Activated CD4-positive, alpha-beta T cell treated with anti-CD3 and anti-CD28 coated beads, Interleukin-2, amount 50 U/mL, for 16 hours (primary cell): ENCODE data around the gene DAPK3.
"Not testable (repeated sequence)": the region's sequence is repeated elsewhere in the genome, so short reads cannot be mapped to it uniquely, and the experiment has no call there.

Experiments used
- DNase-seq: peaks from one replicate; pipeline ENCODE4 v3.0.0-alpha.2; 2020

DAPK3 gene

DNA sequence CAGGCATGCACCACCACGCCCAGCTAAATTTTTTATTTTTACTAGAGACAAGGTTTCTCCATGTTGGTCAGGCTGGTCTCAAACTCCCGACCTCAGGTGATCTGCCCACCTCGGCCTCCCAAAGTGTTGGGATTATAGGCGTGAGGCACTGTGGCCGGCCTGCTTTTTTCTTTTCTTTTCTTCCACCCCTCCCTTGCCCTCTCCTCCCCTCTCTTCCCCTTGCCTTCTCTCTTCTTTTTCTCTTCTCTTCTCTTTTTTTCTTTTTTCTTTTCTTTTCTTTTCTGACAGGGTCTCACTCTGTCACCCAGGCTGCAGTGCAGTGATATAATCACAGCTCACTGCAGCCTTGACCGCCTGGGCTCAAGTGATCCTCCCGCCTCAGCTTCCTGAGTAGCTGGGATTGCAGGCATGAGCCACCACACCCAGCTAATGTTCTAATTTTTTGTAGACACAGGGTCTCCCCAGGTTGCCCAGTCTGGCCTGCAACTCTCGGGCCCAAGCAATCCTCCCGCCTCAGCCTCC is 18.1 kb downstream of the DAPK3 start:
- DNase-seq, result not testable (repeated sequence)

DNA sequence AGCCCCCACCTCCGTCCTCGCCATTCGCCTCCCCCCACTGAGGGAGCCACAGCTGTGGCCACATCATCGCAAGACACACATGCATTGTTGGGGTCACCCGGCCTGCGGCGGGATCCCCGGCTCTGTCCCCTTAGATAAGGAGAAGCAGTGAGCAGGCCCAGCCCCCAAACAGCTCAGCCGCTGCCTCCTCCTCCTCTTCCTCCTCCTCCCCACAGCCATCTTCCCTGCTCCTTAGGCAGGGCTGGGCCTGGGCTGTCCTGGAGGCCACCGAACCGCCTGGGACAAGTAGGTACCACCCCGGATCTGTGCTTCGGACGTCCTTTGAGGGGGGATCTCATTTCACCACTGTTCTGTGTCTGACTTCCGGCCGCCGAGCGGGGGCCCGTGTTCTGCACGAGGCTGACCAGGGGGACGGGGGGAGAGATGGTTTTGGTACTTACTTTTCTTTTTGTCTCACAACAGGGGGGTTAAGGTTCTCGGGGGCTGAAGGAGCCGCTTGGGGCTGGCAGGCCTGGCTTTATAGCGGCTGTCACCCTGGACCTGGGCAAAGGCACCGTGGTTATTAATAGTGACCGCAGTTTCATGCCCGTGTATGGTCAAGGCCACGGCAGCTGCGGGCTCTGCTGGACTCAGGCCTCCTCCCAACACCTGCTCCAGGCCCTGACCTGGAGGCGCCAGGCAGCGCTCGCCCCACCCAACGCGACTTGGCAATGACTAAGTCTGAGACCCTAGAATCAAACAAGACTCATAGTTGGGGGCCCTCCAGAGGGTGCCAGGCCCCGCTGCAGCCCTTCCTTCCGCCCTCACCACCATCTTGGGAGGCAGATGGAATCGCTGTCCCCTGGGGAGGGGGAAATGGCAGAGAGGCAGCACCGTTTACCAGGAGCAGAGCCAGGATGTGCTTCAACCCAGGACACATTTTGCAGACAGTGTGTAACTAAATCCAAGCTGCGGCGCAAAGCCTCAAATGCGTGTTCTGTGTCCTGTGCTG is 19.7 kb downstream of the DAPK3 start:
- DNase-seq, result no peak

DNA sequence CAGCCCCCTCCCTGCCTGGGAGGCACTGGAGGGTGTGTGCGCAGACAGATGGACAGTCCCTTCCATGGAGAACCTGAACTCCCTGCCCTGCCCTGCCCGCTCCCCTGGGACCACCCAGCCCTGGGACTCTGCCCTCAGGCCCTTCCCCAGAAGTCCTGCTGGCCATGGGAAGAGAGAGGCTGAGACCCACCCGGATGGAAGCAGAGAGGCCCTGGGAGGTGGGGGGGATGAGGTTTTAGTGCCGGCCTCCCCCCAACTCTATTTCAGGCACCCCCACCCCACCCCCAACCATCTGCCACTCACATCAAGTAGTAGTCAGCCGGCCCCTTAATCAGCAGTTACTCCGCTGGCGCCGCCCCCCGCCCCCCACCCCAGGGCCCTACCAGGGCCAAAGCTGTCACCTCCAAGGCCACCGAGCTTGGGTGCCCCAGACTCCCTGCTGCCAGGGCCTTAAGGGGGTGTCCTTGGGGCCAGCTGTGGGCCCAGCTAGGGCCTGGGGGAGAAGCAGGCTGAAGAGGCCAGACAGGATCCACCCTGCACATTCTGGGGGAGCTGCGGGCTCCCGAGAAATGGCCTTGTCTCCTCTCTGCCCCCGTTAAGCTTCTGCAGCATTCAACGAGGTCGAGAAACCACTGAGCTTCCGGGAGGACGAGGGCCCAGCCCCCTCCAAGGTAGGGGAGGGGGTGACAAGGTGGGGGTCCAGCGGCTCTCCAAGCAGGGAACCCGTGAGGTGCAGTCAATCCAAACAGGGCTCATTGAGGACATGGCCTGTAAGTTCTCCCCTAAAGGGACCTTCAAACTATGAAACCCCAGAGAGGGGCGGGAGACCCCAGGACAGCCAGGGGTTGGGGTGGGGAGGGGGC is 20.7 kb downstream of the DAPK3 start:
- no peak for DNase-seq

DNA sequence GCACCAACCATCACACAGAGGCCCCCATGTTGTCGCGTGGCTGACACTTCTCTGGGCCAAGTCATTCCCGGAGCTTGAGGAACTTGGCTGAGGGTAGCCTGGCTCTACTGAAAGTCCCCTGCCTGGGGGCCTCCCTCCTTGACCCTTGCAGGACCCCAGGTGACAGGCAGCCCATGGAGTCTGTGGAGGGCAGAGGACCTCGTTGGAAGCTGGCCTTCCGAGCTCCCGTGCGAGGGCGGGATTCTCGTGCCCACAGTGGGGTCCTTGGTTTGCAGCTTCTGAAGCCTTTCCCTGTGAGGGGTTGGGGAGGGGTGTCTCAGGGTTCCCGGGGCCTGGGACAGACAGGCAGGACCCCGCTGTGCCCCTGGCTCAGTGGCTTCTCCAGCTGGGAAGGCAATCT is 21.6 kb downstream of the DAPK3 start:
- DNase-seq, result no peak

DNA sequence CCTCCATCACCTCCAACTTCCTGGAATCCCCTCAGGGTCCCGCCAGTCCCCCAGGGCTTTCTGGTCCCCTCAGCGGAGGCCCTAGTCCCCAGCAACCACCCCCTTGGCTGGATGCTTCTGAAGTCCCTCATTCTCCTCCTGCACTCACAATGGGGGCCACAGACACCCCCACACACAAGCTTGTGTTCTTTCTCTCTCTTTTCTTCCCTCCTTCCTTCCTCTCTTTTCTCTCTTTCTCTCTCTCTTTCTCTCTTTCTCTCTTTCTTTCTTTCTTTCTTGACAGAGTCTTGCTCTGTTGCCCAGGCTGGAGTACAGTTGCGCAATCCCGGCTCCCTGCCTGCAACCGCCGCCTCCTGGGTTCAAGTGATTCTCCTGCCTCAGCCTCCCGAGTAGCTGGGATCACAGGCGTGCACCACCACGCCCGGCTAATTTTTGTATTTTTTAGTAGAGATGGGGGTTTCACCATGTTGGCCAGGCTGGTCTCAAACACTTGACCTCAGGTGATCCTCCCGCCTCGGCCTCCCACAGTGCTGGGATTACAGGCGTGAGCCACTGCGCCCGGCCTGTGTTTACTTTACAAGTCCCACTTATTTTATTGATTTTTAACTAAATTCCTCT is 23.5 kb downstream of the DAPK3 start:
- not testable (repeated sequence) for DNase-seq

DNA sequence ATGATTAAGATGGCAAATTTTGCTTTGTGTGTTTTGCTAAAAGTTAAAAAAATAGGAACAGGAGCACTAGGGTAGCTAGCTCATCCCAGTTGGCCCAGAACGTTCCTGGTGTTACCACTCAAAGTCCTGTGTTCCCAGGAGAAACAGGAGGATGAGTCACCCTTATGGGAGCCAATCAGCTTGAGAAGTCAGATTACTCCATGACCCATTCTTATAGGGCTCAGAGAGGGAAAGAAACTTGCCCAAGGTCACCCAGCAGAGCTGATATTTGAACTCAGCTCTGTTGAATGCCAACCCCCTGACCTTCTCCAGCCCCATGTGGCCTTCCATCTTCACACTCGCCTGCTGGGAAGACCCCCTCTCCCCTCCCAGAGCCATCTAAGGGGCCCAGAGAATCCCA is 25.1 kb downstream of the DAPK3 start:
- no peak for DNase-seq

DNA sequence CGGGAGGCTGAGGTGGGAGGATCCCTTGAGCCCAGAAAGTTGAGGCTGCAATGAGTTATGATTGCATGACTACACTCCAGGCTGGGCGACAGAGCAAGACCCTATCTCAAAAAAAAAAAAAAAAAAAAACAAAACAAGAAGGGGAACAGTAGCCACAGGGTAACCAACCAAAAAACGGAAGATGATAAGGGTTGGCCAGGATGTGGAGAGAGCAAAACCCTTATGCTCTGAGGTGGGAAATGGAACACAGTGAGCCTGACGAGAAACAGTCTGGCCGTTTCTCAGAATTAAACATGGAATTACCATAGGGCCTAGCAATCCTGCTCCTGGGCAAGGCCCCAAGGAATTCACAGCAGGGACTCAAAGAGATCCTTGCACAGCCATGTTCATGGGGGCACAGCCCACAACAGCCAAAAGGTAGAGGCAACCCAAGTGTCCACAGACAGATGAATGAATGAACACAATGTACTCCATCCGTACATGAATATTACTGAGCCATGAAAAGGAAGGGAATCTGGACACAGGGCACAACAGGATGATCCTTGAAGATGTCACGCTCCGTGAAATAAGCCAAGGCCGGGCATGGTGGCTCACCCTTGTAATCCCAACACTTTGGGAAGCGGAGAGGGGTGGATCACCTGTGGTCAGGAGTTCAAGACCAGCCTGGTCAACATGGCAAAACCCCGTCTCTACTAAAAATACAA is 26.7 kb downstream of the DAPK3 start:
- no peak for DNase-seq

DNA sequence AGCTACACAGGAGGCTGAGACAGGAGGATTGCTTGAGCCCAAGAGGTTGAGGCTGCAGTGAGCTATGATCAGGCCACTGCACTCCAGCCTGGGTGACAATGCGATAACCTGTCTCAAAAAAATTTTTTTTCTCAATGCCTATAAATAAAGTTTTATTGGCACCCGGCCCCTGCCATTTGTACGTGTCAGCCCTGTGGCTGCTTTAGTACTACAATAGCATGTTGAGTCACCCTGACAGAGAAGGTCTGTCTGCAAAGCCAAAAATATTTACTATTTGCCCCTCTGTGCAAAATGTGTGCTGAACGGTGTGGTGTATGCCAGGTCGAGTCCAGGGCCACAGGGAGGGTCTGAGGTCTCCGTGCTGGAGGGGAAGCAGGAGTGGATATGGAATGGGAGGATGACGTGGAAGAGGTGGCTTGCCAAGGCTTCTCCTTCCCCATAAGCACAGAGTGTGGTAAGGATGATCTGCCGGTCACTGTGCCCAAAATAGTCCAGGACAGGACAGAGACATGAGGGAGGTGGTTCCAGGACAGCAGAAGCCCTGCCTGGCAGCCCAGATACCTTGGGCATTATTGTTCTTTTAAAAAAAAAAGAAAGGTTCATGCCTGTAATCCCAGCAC is 28.0 kb downstream of the DAPK3 start:
- DNase-seq, result no peak

DNA sequence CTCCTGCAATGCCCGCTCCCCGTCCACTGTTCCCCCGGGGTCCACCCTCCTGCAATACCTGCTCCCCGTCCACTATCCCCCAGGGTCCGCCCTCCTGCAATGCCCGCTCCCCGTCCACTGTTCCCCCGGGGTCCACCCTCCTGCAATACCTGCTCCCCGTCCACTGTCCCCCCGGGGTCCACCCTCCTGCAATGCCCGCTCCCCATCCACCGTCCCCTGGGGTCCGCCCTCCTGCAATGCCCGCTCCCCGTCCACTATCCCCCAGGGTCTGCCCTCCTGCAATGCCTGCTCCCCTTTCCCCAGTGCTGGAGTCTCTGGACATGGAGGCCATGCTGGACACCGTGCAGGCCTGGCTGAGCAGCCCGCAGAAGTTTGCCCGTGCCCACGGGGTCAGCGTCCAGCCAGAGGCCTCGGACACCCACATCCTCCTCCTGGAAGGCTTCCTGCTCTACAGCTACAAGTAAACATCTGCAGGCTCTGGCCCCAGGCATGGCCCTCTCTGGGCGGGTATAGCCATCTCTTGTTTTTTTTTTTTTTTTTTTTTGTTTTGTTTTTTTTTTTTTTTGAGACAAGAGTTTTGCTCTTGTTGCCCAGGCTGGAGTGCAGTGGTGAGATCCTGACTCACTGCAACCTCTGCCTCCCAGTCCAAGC is 32.5 kb downstream of the DAPK3 start:
- DNase-seq, result not testable (repeated sequence)

DNA sequence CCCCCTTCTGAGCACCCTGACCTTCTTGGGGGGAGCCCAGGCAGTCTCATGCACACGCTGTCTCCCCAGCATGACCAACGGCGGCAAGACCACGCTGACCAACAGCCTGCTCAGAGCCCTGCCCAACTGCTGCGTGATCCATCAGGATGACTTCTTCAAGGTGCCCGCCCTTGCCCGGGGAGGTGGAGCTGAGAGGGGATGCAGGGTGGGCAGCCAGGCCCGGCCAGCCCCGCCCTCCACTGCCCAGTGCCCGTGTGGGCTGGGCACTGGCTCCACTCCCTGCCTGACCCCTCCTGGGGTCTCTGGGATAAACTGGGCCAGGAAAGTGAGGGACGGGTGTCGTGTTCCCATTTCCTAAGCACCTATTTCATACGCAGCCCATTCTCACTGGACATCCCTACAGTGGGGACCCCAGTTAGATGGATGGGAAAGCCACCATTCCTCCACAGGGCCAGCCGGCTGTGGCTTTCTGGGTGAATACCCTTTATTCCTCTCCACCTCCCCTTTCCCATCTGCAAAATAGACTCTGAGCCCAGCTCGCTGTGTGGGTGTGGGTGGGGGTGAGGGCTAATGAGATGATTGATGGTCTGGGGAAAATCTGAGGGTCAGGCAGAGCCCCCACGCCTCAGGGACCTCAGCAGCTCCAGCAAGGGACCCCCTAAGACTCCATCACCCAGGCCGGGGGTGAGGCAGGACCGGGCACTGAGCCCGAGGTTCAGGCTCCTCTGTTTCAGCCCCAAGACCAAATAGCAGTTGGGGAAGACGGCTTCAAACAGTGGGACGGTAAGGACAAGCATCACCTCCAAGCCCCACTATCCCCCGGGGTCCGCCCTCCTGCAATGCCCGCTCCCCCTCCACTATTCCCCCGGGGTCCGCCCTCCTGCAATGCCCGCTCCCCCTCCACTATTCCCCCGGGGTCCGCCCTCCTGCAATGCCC is 34.1 kb downstream of the DAPK3 start:
- no peak for DNase-seq

DNA sequence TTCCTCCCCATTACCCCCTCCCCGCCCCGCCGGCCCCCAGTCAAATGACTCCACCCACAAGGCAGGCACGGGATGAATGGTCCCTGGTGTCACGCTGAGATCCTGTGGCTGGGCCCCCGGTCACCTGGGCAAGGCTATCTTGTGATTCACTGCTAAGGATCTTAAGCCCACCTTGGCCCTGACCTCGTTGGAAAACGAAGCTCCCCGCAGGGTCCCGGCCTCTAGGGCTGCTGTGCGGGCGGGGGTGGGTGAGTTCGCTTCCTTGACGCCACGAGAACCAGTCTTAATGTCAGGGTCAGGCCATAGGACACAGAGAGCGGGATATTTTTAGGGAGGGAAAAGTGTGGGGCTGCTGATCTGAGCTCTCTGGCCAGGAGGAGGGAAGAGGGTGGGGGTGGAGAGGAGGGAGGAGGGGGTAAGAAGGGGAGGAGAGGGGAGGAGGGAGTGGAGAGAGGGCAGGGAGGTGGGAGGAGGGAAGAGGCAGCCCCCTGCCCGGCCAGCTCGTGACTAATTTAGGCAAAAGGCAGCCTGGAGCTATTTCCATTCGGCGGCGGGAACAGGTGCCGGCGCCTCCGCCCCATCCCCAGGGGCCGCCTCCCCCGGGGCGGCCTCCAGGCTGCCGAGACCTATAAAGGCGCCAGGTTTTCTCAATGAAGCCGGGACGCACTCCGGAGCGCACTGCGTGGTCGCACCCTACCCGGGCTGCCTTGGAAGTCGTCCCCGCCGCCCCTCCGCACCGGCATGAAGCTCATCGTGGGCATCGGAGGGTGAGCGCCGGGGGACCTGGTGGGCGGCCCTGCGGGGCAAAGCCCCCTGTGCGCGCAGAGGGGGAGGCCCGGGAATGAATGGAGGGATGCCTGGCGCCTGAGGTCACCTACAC is 37.7 kb downstream of the DAPK3 start, which contains the start of gene NMRK2:
Gene NMRK2, plus strand, starts transcription at position 139 of the 880 bp plus-strand sequence. Its CDS starts 603 bp downstream, at position 742.
- DNase-seq, result no peak

DNA sequence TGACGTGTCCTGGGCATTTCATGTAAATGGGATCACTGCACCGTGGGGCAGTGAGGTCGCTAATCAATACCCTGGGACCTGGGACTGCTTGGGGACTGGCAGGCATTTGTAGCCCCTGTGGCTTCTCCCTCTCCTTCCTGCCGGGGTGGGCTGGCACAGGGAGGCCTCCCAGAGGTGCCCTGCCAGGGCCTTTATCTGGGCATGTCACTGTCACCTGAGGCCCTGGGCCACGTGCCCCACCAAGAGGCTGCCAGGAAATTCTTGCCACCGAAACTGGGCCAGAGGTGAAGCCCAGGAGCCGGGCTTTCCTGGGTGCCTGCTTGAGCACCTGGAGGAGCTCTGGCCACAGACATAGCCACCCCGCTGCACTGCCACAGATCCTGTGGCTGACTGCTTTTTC is 39.9 kb downstream of the DAPK3 start:
- no peak for DNase-seq

DNA sequence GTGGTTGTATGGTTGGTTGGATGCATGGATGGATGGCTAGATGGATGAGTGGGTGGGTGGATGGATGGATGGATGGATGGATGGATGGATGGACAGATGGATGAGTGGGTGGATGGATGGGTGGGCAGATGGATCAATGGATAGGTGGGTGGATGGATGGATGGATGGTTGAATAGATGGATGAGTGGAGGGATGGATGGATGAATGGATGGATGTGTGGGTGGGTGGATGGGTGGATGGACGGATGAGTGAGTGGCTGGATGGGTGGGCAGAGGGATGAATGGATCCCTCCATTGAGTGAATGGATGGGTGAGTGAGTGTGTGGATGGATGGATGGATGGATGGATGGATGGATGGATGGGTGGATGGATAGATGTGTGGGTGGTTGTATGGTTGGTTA is 47.0 kb downstream of the DAPK3 start:
- no peak for DNase-seq

DNA sequence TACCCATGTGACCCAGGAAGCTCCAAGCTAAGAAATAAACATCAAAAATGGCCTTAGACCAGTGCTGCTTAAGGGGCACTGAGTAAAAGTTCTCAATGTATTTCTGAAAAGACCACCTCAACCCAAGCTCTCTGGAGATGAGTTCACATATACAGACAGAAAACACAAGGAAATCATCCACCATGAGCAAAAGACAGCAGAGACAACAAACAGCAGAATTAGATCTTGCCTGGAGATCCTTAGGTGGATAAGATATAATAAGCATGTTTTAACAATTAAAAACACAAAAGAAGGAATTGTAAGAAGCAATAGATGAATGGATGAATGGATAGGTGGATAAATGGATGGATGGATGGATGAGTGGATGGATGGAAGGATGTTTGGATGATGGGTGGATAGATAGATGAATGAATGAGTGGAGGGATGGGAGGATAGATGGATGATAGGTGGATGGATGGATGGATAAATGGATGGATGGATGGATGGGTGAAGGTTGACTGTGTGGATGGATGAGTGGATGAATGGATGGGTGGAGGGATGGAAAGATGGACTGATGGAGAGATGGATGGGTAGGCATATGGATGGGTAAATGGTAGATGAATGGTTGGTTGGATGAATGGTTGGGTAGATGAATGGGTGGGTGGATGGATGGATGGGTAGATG is 47.7 kb downstream of the DAPK3 start:
- no peak for DNase-seq

DNA sequence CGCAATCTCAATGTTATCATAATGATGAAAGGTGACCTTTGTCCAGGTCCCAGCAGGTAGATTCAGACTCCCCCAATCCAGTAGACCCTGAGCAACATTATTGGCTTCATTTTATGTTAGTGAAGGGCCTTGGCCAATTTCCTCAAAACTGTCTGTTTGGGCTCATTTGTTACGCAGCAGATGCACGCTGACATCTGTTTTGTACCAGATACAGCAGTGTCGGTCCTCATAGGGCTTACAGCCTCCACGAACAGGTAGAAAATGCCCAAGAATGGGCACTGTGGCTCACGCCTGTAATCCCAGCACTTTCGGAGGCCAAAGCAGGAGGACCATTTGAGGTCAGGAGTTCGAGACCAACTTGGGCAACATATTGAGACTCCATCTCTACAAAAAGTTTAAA is 51.1 kb downstream of the DAPK3 start:
- DNase-seq, result no peak

DNA sequence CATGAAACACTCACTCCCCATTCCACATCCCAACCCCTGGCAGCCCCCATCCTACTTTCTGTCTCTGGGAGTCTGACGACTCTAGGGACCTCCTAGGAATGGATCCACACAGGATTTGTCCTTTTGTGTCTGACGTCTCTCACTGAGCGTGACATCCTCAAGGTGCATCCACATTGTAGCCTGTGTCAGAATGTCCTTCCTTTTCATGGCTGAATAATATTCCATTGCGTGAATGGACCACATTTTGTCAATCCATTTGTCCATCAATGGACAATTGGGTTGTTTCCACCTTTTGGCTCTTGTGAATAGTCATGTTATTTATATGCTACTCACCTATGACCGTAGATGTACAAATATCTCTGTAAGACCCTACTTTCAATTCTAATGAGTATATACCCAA is 54.9 kb downstream of the DAPK3 start:
- DNase-seq, result no peak

DNA sequence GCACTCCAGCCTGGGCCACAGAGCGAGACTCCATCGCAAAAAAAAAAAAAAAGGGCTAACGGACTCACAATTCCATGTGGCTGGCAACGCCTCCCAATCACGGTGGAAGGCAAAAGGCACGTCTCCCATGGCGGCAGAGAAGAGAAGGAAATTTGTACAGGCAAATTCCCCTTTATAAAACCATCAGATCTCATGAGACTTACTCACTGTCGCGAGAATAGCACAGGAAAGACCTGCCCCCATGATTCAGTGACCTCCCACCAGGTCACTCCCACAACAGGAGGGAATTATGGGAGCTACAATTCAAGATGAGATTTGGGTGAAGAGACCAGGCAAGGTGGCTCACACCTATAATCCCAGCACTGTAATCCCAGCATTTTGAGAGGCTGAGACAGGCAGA is 56.7 kb downstream of the DAPK3 start:
- no peak for DNase-seq

DNA sequence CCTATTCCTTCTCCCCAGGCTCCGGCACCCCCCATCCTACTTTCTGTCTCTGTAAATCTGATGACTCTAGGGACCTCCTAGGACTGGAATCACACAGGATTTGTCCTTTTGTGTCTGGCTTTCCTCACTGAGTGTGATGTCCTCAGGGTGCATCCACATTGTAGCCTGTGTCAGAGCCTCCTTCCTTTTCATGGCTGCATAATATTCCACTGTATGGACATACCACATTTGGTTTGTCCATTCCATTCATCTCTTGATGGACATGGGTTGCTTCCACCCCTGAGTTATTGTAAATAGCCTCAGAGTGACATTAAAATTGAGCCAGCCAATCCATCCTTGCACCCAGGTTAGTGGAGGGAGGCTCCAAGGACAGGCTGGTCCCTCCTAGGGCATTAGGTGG is 60.8 kb downstream of the DAPK3 start:
- no peak for DNase-seq
